GM18907 (cell line): ENCODE results near the gene GADL1.

Experiments
- ATAC-seq: cut with Tn5 transposase; IDR thresholded peaks from one replicate; pipeline ENCODE4 v1.9.1; 2021; ENCODE audit warnings: mild to moderate bottlenecking, moderate library complexity; ENCODE audit not compliant: unreplicated experiment

Gene GADL1

GRCh38 chr3:30894521-30895251 lies at the start of gene GADL1:
GADL1 (minus strand) TSS chr3:30894661; CDS start chr3:30894614, 47 bp downstream.
- ATAC-seq: no peak

- no peak for ATAC-seq
Measured at GRCh38 chr3:30944124-30944523, 49.7 kb upstream of the GADL1 start.

- no peak for ATAC-seq
Measured at GRCh38 chr3:30943206-30943605, 48.7 kb upstream of the GADL1 start.

GRCh38 chr3:30941342-30941741 lies 46.9 kb upstream of the GADL1 start:
- no peak for ATAC-seq

- no peak for ATAC-seq
Measured at GRCh38 chr3:30940740-30941139, 46.3 kb upstream of the GADL1 start.

GRCh38 chr3:30934208-30934550 lies 39.7 kb upstream of the GADL1 start:
- ATAC-seq: no peak

GRCh38 chr3:30933478-30934207 lies 39.2 kb upstream of the GADL1 start:
- no peak for ATAC-seq

- no peak for ATAC-seq
Measured at GRCh38 chr3:30932513-30933098, 38.1 kb upstream of the GADL1 start.

GRCh38 chr3:30924763-30925162 lies 30.3 kb upstream of the GADL1 start:
- ATAC-seq: no peak

GRCh38 chr3:30919564-30919963 lies 25.1 kb upstream of the GADL1 start:
- ATAC-seq: no peak

- no peak for ATAC-seq
Measured at GRCh38 chr3:30918761-30919160, 24.3 kb upstream of the GADL1 start.

- no peak for ATAC-seq
Measured at GRCh38 chr3:30915782-30916181, 21.3 kb upstream of the GADL1 start.

GRCh38 chr3:30914696-30915095 lies 20.2 kb upstream of the GADL1 start:
- no peak for ATAC-seq

GRCh38 chr3:30913176-30913575 lies 18.7 kb upstream of the GADL1 start:
- no peak for ATAC-seq

- ATAC-seq: no peak
Measured at GRCh38 chr3:30912301-30912700, 17.8 kb upstream of the GADL1 start.

- no peak for ATAC-seq
Measured at GRCh38 chr3:30908456-30909037, 14.1 kb upstream of the GADL1 start.

- no peak for ATAC-seq
Measured at GRCh38 chr3:30904996-30905395, 10.5 kb upstream of the GADL1 start.

GRCh38 chr3:30895329-30895728 lies 868 bp upstream of the GADL1 start:
- no peak for ATAC-seq

- ATAC-seq: no peak
Measured at GRCh38 chr3:30893678-30894325, 659 bp downstream of the GADL1 start.

GRCh38 chr3:30890907-30891306 lies 3.6 kb downstream of the GADL1 start:
- ATAC-seq: no peak

- no peak for ATAC-seq
Measured at GRCh38 chr3:30886888-30887287, 7.6 kb downstream of the GADL1 start.
